ENCODE measurements around the gene WDR33. TPM values are rescaled to one million over a fixed set of nuclear protein-coding genes. Genes with fewer than 3 reads are reported as not detected.
A peak's percentile ranks its signal among the peaks of the same experiment; 100 is the strongest.

WDR33 gene
- total RNA-seq, 5 donors from 2014 or later (not counting 1 experiment from before 2014, with no cell fraction given): 54.5 to 79.8 (median 76.2) TPM

- DNase-seq (no peak), ATAC-seq (replicated peaks in 1 of 4) (no peak)
- no peaks in the 10 kb centered on the region for H3K27me3 ChIP-seq (replicated peaks in 1 of 2; ENCODE audit: control insufficient read depth in 2 of 2, extremely low read depth in 1 of 2, insufficient read depth in 2 of 2, low read length in 1 of 2)
- H3K4me1 ChIP-seq (ENCODE audit: control insufficient read depth in 1 of 2, extremely low read depth in 1 of 2, insufficient read depth in 2 of 2, low read length in 2 of 2): peaks cover 20 to 34% of the 10 kb centered on the region in 2 experiments
- ChIA-PET CTCF (no interaction called here), POLR2A (no interaction called here)
- peaks cover 43 to 52% (median 48%) of the 10 kb centered on the region in 3 donors for H3K4me1 Mint-ChIP-seq
- no peak overlapping the region for H3K4me3 ChIP-seq (ENCODE audit: control insufficient read depth in 1 of 2, extremely low read depth in 1 of 2, low read length in 1 of 2)
- H3K27me3 Mint-ChIP-seq: no peaks in the 10 kb centered on the region
- peak overlapping the region; percentile 13 to 91 (median 80) for H3K4me3 Mint-ChIP-seq
- 94% methylated on average over 3 of the region's 5 CpGs for WGBS (ENCODE audit: insufficient coverage)
- H3K9me3 Mint-ChIP-seq: no peaks in the 10 kb centered on the region
- peaks cover 8 to 36% of the 10 kb centered on the region in 2 donors for H3K36me3 ChIP-seq (ENCODE audit: control insufficient read depth in 2 of 2, extremely low read depth in 1 of 2, insufficient read depth in 1 of 2, low read length in 1 of 2)
- H3K9me3 ChIP-seq: no peaks in the 10 kb centered on the region
- H3K27ac ChIP-seq (ENCODE audit: low read length): peak overlapping the region; percentile 86
- peaks cover 32% of the 10 kb centered on the region for H3K36me3 Mint-ChIP-seq
- H3K27ac Mint-ChIP-seq: peak overlapping the region; percentile 23 to 55
These were observed 107.7 kb downstream of the WDR33 start for GRCh38 chr2:127703282-127703681.

GRCh38 chr2:127702395-127703009 is 108.5 kb downstream of the WDR33 start:
- peak overlapping the region; percentile 86 for H3K27ac ChIP-seq (ENCODE audit: low read length)
- H3K36me3 ChIP-seq (ENCODE audit: control insufficient read depth in 2 of 2, extremely low read depth in 1 of 2, insufficient read depth in 1 of 2, low read length in 1 of 2): peaks cover 3 to 28% of the 10 kb centered on the region in 2 donors
- H3K27me3 Mint-ChIP-seq: no peaks in the 10 kb centered on the region
- no peaks in the 10 kb centered on the region for H3K27me3 ChIP-seq (replicated peaks in 1 of 2; ENCODE audit: control insufficient read depth in 2 of 2, extremely low read depth in 1 of 2, insufficient read depth in 2 of 2, low read length in 1 of 2)
- ChIA-PET POLR2A (interaction anchor here (0.6 to 1.1 kb wide), 6 partner anchors 18 to 186 kb away, joined by 3 to 5 read pairs (median 4); partner anchors contain the start of genes LIMS2 (in 1 of the 2) and WDR33 (in 1 of the 2)), CTCF (interaction anchor here (0.7 to 1.4 kb wide), 3 partner anchors 109 to 111 kb away, joined by 3 to 4 read pairs (median 3); partner anchors contain the start of gene WDR33 (in 1 of the 2))
- no peaks in the 10 kb centered on the region for H3K9me3 Mint-ChIP-seq
- WGBS (ENCODE audit: insufficient coverage): 47% methylated on average over 9 of the region's 19 CpGs
- no peak for DNase-seq
- H3K4me1 Mint-ChIP-seq: peaks cover 43 to 52% (median 48%) of the 10 kb centered on the region in 3 donors
- peak overlapping the region; percentile 80 to 91 (median 89) for H3K4me3 Mint-ChIP-seq
- no peaks in the 10 kb centered on the region for H3K9me3 ChIP-seq
- no peak for ATAC-seq (replicated peaks in 1 of 4)
- peak overlapping the region; percentile 92 to 93 for H3K27ac Mint-ChIP-seq
- H3K4me3 ChIP-seq (ENCODE audit: control insufficient read depth in 1 of 2, extremely low read depth in 1 of 2, low read length in 1 of 2): peak overlapping the region; percentile 54 to 76
- peaks cover 20 to 34% of the 10 kb centered on the region in 2 experiments for H3K4me1 ChIP-seq (ENCODE audit: control insufficient read depth in 1 of 2, extremely low read depth in 1 of 2, insufficient read depth in 2 of 2, low read length in 2 of 2)
- H3K36me3 Mint-ChIP-seq: peaks cover 27% of the 10 kb centered on the region

DNA sequence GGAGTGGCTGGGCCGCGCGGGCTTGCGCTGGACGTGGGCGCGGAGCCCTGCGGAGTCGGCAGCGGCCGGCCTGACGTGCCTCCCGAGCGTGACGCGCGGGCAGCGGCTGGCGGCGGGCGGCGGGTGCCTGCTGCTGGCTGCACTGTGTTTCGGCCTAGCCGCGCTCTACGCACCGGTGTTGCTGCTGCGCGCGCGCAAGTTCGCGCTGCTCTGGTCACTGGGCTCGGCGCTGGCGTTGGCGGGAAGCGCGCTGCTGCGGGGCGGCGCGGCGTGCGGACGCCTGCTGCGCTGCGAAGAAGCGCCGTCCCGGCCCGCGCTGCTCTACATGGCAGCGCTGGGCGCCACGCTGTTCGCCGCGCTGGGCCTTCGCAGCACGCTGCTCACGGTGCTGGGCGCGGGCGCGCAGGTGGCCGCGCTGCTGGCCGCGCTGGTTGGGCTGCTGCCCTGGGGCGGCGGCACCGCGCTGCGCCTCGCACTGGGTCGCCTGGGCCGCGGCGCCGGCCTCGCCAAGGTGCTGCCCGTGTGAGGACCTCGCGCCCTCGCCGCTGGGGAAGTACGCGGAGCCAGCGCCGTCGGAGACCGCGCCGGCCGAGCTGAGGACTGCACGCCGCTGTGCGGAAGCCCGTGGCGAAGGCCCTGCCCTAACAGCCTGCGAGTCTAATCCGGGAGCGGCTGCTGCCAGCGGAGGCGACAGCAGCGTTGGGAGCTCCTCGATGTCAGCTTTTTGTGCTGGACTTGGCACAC is 109.1 kb downstream of the WDR33 start:
- ATAC-seq (replicated peaks in 1 of 4) (peak; percentile 78 to 80 (median 80)), DNase-seq (peak; percentile 60 to 90 (median 77))
- peak overlapping the region; percentile 86 for H3K27ac ChIP-seq (ENCODE audit: low read length)
- ChIA-PET POLR2A (interaction anchor here (0.6 to 1.1 kb wide), 5 partner anchors 19 to 128 kb away, joined by 3 to 5 read pairs (median 4); partner anchors contain the start of genes LIMS2 (in 1 of the 2) and WDR33 (in 1 of the 2)), CTCF (interaction anchor here (0.7 to 1.4 kb wide), 3 partner anchors 108 to 110 kb away, joined by 3 to 4 read pairs (median 3); partner anchors contain the start of gene WDR33 (in 1 of the 2))
- peaks cover 20 to 34% of the 10 kb centered on the region in 2 experiments for H3K4me1 ChIP-seq (ENCODE audit: control insufficient read depth in 1 of 2, extremely low read depth in 1 of 2, insufficient read depth in 2 of 2, low read length in 2 of 2)
- Mint-ChIP-seq H3K27me3 (no peaks in the 10 kb centered on the region), H3K9me3 (no peaks in the 10 kb centered on the region), H3K27ac (peak overlapping the region; percentile 92 to 93), H3K4me3 (peak overlapping the region; percentile 80 to 91 (median 91)), H3K4me1 (peaks cover 43 to 52% (median 48%) of the 10 kb centered on the region in 3 donors), H3K36me3 (peaks cover 24% of the 10 kb centered on the region)
- H3K9me3 ChIP-seq: no peaks in the 10 kb centered on the region
- peaks cover 0 to 23% of the 10 kb centered on the region in 2 donors for H3K36me3 ChIP-seq (ENCODE audit: control insufficient read depth in 2 of 2, extremely low read depth in 1 of 2, insufficient read depth in 1 of 2, low read length in 1 of 2)
- WGBS (ENCODE audit: insufficient coverage): under 1% methylated on average over 108 of the region's 108 CpGs
- peaks cover 0 to 4% of the 10 kb centered on the region in 2 experiments for H3K27me3 ChIP-seq (replicated peaks in 1 of 2; ENCODE audit: control insufficient read depth in 2 of 2, extremely low read depth in 1 of 2, insufficient read depth in 2 of 2, low read length in 1 of 2)
- peak overlapping the region; percentile 76 for H3K4me3 ChIP-seq (ENCODE audit: control insufficient read depth in 1 of 2, extremely low read depth in 1 of 2, low read length in 1 of 2)

GRCh38 chr2:127701193-127701650 is 109.7 kb downstream of the WDR33 start, which contains the start of gene SFT2D3:
SFT2D3 (plus strand) TSS chr2:127701497; CDS start chr2:127701529, 32 bp downstream.
- DNase-seq (peak; percentile 77 to 93 (median 85)), ATAC-seq (replicated peaks in 1 of 4) (peak; percentile 78 to 81 (median 78))
- POLR2A ChIA-PET: interaction anchor here in 1 of 2 donors (0.6 kb wide), 1 partner anchor 175 kb away, joined by 4 read pairs; the partner anchor contains the start of gene IWS1
- Histone ChIP-seq H3K9me3 (no peaks in the 10 kb centered on the region), H3K36me3 (ENCODE audit: control insufficient read depth in 2 of 2, extremely low read depth in 1 of 2, insufficient read depth in 1 of 2, low read length in 1 of 2) (peaks cover 0 to 17% of the 10 kb centered on the region in 2 donors), H3K4me3 (ENCODE audit: control insufficient read depth in 1 of 2, extremely low read depth in 1 of 2, low read length in 1 of 2) (peak within 1 kb of the TSS; percentile 76), H3K27me3 (replicated peaks in 1 of 2; ENCODE audit: control insufficient read depth in 2 of 2, extremely low read depth in 1 of 2, insufficient read depth in 2 of 2, low read length in 1 of 2) (peaks cover 0 to 10% of the 10 kb centered on the region in 2 experiments), H3K27ac (ENCODE audit: low read length) (peak within 1 kb of the TSS; percentile 95), H3K4me1 (ENCODE audit: control insufficient read depth in 1 of 2, extremely low read depth in 1 of 2, insufficient read depth in 2 of 2, low read length in 2 of 2) (peaks cover 20 to 34% of the 10 kb centered on the region in 2 experiments)
- CTCF ChIA-PET: interaction anchor here in 1 of 2 donors (1.4 kb wide), 1 partner anchor 110 kb away, joined by 4 read pairs; no protein-coding TSS in a partner anchor
- peaks cover 19% of the 10 kb centered on the region for H3K36me3 Mint-ChIP-seq
- H3K4me3 Mint-ChIP-seq: peak within 1 kb of the TSS; percentile 88 to 91 (median 91)
- H3K9me3 Mint-ChIP-seq: no peaks in the 10 kb centered on the region
- H3K27ac Mint-ChIP-seq: peak within 1 kb of the TSS; percentile 98
- peaks cover 40 to 50% (median 47%) of the 10 kb centered on the region in 3 donors for H3K4me1 Mint-ChIP-seq
- under 1% methylated on average over 36 of the region's 44 CpGs for WGBS (ENCODE audit: insufficient coverage)
- no peaks in the 10 kb centered on the region for H3K27me3 Mint-ChIP-seq

- Histone ChIP-seq H3K36me3 (ENCODE audit: control insufficient read depth in 2 of 2, extremely low read depth in 1 of 2, insufficient read depth in 1 of 2, low read length in 1 of 2) (peaks cover 0 to 13% of the 10 kb centered on the region in 2 donors), H3K4me1 (ENCODE audit: control insufficient read depth in 1 of 2, extremely low read depth in 1 of 2, insufficient read depth in 2 of 2, low read length in 2 of 2) (peaks cover 20 to 34% of the 10 kb centered on the region in 2 experiments), H3K9me3 (no peaks in the 10 kb centered on the region), H3K27ac (ENCODE audit: low read length) (peak overlapping the region; percentile 95), H3K4me3 (ENCODE audit: control insufficient read depth in 1 of 2, extremely low read depth in 1 of 2, low read length in 1 of 2) (peak overlapping the region; percentile 76), H3K27me3 (replicated peaks in 1 of 2; ENCODE audit: control insufficient read depth in 2 of 2, extremely low read depth in 1 of 2, insufficient read depth in 2 of 2, low read length in 1 of 2) (peaks cover 0 to 13% of the 10 kb centered on the region in 2 experiments)
- Mint-ChIP-seq H3K36me3 (peaks cover 18% of the 10 kb centered on the region), H3K4me3 (peak overlapping the region; percentile 88 to 91 (median 91)), H3K27me3 (no peaks in the 10 kb centered on the region), H3K27ac (peak overlapping the region; percentile 98), H3K9me3 (no peaks in the 10 kb centered on the region), H3K4me1 (peaks cover 38 to 46% (median 45%) of the 10 kb centered on the region in 3 donors)
- WGBS (ENCODE audit: insufficient coverage): 54% methylated on average over 9 of the region's 17 CpGs
- ChIA-PET POLR2A (interaction anchor here in 1 of 2 donors (0.6 kb wide), 1 partner anchor 174 kb away, joined by 4 read pairs; the partner anchor contains the start of gene IWS1), CTCF (interaction anchor here in 1 of 2 donors (1.4 kb wide), 1 partner anchor 109 kb away, joined by 4 read pairs; no protein-coding TSS in a partner anchor)
- DNase-seq (peak in 12 of 35 experiments; percentile 6 to 54 (median 12)), ATAC-seq (replicated peaks in 1 of 4) (peak in 3 of 4 experiments; percentile 1 to 5 (median 2))
These were observed 110.3 kb downstream of the WDR33 start for GRCh38 chr2:127700527-127701192.
